Panc1 (cell line): ENCODE measurements around the gene ABAT.

Experiments
- SIN3A ChIP-seq: IDR thresholded peaks from 2 replicates; pipeline ENCODE4 v1.6.1; 2012; ENCODE audit warnings: low read depth, mild to moderate bottlenecking, low read length, moderate library complexity, borderline replicate concordance; ENCODE audit not compliant: insufficient read depth
- TF ChIP-seq, protein P1 (sequence below): fragments of 450-650 bp; IDR thresholded peaks from 2 replicates; pipeline ENCODE4 v1.5.1; 2017; ENCODE audit warnings: mild to moderate bottlenecking
- TF ChIP-seq, protein P2 (sequence below), 2 experiments: IDR thresholded peaks; 2 replicates each; pipeline ENCODE4 v1.6.1; 2011 to 2012; ENCODE audit warnings: low read depth in 2 of 2, control low read depth in 1 of 2, low read length in 1 of 2, mild to moderate bottlenecking in 1 of 2, moderate library complexity in 1 of 2; ENCODE audit not compliant: insufficient read depth in 1 of 2

DNA sequence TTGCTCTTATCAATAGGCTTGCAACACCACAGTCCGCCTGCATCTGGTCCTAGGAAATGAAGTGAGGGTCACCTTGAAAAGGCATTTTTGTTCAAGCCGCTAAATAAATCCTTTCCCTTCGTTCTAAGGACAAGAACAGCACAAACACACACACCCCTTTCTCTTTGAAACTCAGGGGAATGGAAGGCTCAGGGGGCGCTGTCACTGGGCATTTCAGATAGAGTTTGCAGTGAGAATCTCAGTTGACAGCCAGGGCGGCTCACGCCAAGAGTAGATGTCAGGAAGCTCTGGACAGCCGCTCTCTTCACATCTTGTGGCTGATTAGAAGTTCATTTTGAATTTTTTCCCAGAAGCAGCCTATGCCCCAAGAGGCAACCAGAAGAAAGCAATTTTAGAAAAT, 39.8 kb downstream of the ABAT start:
- TF ChIP-seq, protein P1, sequence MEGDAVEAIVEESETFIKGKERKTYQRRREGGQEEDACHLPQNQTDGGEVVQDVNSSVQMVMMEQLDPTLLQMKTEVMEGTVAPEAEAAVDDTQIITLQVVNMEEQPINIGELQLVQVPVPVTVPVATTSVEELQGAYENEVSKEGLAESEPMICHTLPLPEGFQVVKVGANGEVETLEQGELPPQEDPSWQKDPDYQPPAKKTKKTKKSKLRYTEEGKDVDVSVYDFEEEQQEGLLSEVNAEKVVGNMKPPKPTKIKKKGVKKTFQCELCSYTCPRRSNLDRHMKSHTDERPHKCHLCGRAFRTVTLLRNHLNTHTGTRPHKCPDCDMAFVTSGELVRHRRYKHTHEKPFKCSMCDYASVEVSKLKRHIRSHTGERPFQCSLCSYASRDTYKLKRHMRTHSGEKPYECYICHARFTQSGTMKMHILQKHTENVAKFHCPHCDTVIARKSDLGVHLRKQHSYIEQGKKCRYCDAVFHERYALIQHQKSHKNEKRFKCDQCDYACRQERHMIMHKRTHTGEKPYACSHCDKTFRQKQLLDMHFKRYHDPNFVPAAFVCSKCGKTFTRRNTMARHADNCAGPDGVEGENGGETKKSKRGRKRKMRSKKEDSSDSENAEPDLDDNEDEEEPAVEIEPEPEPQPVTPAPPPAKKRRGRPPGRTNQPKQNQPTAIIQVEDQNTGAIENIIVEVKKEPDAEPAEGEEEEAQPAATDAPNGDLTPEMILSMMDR = no peak
- TF ChIP-seq, protein P2, sequence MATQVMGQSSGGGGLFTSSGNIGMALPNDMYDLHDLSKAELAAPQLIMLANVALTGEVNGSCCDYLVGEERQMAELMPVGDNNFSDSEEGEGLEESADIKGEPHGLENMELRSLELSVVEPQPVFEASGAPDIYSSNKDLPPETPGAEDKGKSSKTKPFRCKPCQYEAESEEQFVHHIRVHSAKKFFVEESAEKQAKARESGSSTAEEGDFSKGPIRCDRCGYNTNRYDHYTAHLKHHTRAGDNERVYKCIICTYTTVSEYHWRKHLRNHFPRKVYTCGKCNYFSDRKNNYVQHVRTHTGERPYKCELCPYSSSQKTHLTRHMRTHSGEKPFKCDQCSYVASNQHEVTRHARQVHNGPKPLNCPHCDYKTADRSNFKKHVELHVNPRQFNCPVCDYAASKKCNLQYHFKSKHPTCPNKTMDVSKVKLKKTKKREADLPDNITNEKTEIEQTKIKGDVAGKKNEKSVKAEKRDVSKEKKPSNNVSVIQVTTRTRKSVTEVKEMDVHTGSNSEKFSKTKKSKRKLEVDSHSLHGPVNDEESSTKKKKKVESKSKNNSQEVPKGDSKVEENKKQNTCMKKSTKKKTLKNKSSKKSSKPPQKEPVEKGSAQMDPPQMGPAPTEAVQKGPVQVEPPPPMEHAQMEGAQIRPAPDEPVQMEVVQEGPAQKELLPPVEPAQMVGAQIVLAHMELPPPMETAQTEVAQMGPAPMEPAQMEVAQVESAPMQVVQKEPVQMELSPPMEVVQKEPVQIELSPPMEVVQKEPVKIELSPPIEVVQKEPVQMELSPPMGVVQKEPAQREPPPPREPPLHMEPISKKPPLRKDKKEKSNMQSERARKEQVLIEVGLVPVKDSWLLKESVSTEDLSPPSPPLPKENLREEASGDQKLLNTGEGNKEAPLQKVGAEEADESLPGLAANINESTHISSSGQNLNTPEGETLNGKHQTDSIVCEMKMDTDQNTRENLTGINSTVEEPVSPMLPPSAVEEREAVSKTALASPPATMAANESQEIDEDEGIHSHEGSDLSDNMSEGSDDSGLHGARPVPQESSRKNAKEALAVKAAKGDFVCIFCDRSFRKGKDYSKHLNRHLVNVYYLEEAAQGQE (IDR thresholded peaks at IDR 0.05; ENCODE audit: insufficient read depth in 1 of 2, low read depth in 2 of 2, low read length in 1 of 2) = no peak
- no peak for TF ChIP-seq SIN3A
